HuH-7.5 (cell line): Measurements from ENCODE around the gene RDH11.
"Not testable (repeated sequence)": the region's sequence is repeated elsewhere in the genome, so short reads cannot be mapped to it uniquely, and the experiment has no call there.

ENCODE experiments used
- DNase-seq: peaks from one replicate; pipeline ENCODE4 v3.0.0; 2011; ENCODE audit warnings: low spot score

The RDH11 gene

GRCh38 chr14:67695394-67695949 is at the start of gene RDH11:
Gene RDH11 (minus strand): TSS chr14:67695764. CDS start chr14:67695703, 61 bp downstream.
- peak; percentile 54 for DNase-seq

GRCh38 chr14:67744046-67744445 is 48.5 kb upstream of the RDH11 start:
- DNase-seq: no peak

- peak; percentile 47 for DNase-seq
Observed at GRCh38 chr14:67738740-67739504, 43.4 kb upstream of the RDH11 start.

GRCh38 chr14:67736771-67737170 is 41.2 kb upstream of the RDH11 start:
- no peak for DNase-seq

GRCh38 chr14:67735336-67736147 is 40.0 kb upstream of the RDH11 start:
- no peak for DNase-seq

GRCh38 chr14:67734675-67735074 is 39.1 kb upstream of the RDH11 start:
- no peak for DNase-seq

GRCh38 chr14:67733616-67734015 is 38.1 kb upstream of the RDH11 start:
- no peak for DNase-seq

- no peak for DNase-seq
Observed at GRCh38 chr14:67729072-67729885, 33.7 kb upstream of the RDH11 start.

GRCh38 chr14:67728258-67728657 is 32.7 kb upstream of the RDH11 start:
- no peak for DNase-seq

- DNase-seq: no peak
Observed at GRCh38 chr14:67727361-67727760, 31.8 kb upstream of the RDH11 start.

GRCh38 chr14:67725171-67725570 is 29.6 kb upstream of the RDH11 start:
- DNase-seq: no peak

GRCh38 chr14:67722293-67722692 is 26.7 kb upstream of the RDH11 start:
- DNase-seq: no peak

- no peak for DNase-seq
Observed at GRCh38 chr14:67721875-67722274, 26.3 kb upstream of the RDH11 start.

GRCh38 chr14:67719866-67720265 is 24.3 kb upstream of the RDH11 start:
- DNase-seq: no peak

- not testable (repeated sequence) for DNase-seq
Observed at GRCh38 chr14:67719385-67719784, 23.8 kb upstream of the RDH11 start.

- DNase-seq: no peak
Observed at GRCh38 chr14:67718265-67718664, 22.7 kb upstream of the RDH11 start.

GRCh38 chr14:67717048-67717447 is 21.5 kb upstream of the RDH11 start:
- no peak for DNase-seq

- no peak for DNase-seq
Observed at GRCh38 chr14:67710209-67710608, 14.6 kb upstream of the RDH11 start.

GRCh38 chr14:67709796-67710195 is 14.2 kb upstream of the RDH11 start:
- DNase-seq: not testable (repeated sequence)

GRCh38 chr14:67709346-67709745 is 13.8 kb upstream of the RDH11 start:
- not testable (repeated sequence) for DNase-seq

- no peak for DNase-seq
Observed at GRCh38 chr14:67705211-67705610, 9.6 kb upstream of the RDH11 start.

- DNase-seq: peak; percentile 31
Observed at GRCh38 chr14:67704484-67705089, 9.0 kb upstream of the RDH11 start.
